T-helper 1 cell treated with Interleukin-12 subunit alpha and Interleukin-12 subunit beta and Interleukin-4 antibody, amounts not matched to agents 30 ng/mL and 1 ng/mL, for 36 hours (primary cell): ENCODE data around the gene ITGB2. TPM values are rescaled to one million over a fixed set of nuclear protein-coding genes. Genes with fewer than 3 reads are reported as not detected.

Experiments used
- intact Hi-C: fragments of 100-400 bp; cut with micrococcal nuclease; formaldehyde crosslinking; loops from one replicate; pipeline ENCODE4 v1.15.1; 2024
- total RNA-seq: library from RNA; stranded (reverse); gene quantifications from 2 replicates; pipeline ENCODE4 v1.2.3, GENCODE V29; 2022

ITGB2 gene
- total RNA-seq, 1 donor from 2014 or later, result 792 TPM

GRCh38 chr21:44955798-44956175 is 35.1 kb upstream of the ITGB2 start:
- intact Hi-C loops, result no loop called here

GRCh38 chr21:44955141-44955797 is 34.6 kb upstream of the ITGB2 start:
- intact Hi-C loops, result no loop called here

- intact Hi-C loops, result no loop called here
These were observed 33.6 kb upstream of the ITGB2 start for GRCh38 chr21:44954281-44954771.

GRCh38 chr21:44953628-44954021 is 32.9 kb upstream of the ITGB2 start:
- intact Hi-C loops, result no loop called here

- intact Hi-C loops, result no loop called here
These were observed 32.4 kb upstream of the ITGB2 start for GRCh38 chr21:44952929-44953627.

GRCh38 chr21:44952116-44952928 is 31.6 kb upstream of the ITGB2 start:
- intact Hi-C loops, result no loop called here

- intact Hi-C loops, result no loop called here
These were observed 30.7 kb upstream of the ITGB2 start for GRCh38 chr21:44951186-44951915.

- intact Hi-C loops, result no loop called here
These were observed 29.7 kb upstream of the ITGB2 start for GRCh38 chr21:44950351-44950750.

- intact Hi-C loops, result loop anchor here (1.0 kb wide), 3 partner anchors 179 to 490 kb away; no protein-coding TSS in a partner anchor
These were observed 29.1 kb upstream of the ITGB2 start for GRCh38 chr21:44949779-44950198.

GRCh38 chr21:44949161-44949778 is 28.6 kb upstream of the ITGB2 start:
- intact Hi-C loops, result loop anchor here (1.0 kb wide), 3 partner anchors 179 to 490 kb away; no protein-coding TSS in a partner anchor

GRCh38 chr21:44948426-44949120 is 27.9 kb upstream of the ITGB2 start:
- intact Hi-C loops, result loop anchor here (1.0 kb wide), 3 partner anchors 180 to 491 kb away; no protein-coding TSS in a partner anchor

GRCh38 chr21:44947930-44948331 is 27.2 kb upstream of the ITGB2 start:
- intact Hi-C loops, result no loop called here

- intact Hi-C loops, result no loop called here
These were observed 26.6 kb upstream of the ITGB2 start for GRCh38 chr21:44947111-44947929.

GRCh38 chr21:44946254-44947041 is 25.7 kb upstream of the ITGB2 start:
- intact Hi-C loops, result no loop called here

- intact Hi-C loops, result loop anchor here (5.0 kb wide), 1 partner anchor 133 kb away; no protein-coding TSS in a partner anchor
These were observed 23.9 kb upstream of the ITGB2 start for GRCh38 chr21:44944596-44944995.

- intact Hi-C loops, result loop anchor here (5.0 kb wide), 1 partner anchor 133 kb away; no protein-coding TSS in a partner anchor
These were observed 23.2 kb upstream of the ITGB2 start for GRCh38 chr21:44943686-44944550.
